ENCODE results near the gene WFDC5. TPM values are rescaled to one million over a fixed set of nuclear protein-coding genes. Genes with fewer than 3 reads are reported as not detected.

WFDC5 gene
- total and polyA plus RNA-seq, 10 of the 15 experiments (the other 5 are each of a cell fraction or from before 2014, with no cell fraction given), result 0.20 to 0.26 (median 0.21) TPM; not detected in 7

DNA sequence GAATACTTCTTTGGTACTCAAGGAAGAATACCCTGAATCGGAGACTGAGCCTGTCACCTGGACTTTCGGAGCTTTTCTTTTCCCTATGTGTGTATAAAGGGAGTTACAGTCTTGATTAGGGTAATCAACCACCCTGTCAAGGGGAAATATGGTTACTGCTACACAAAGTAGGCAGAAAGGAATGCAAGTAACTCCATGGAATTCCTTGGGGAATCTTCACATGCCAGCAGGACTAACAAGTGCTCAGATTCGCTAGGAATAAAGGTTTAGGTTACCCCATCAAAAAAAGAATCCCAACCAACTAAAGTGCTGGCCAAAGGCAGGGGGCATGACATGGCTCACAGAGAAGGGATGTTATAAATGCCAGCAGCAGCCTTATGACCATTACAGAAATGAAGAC lies 24.5 kb downstream of the WFDC5 start:
- Histone ChIP-seq H3K4me2 (ENCODE audit: control insufficient read depth, insufficient read depth) (no peak overlapping the region), H3K9ac (ENCODE audit: control insufficient read depth, insufficient read depth, low read length) (no peak overlapping the region), H3K4me1 (ENCODE audit: control insufficient read depth, insufficient read depth, low read length) (no peaks in the 10 kb centered on the region), H3K4me3 (no peak overlapping the region), H3K27me3 (replicated peaks in 1 of 2; ENCODE audit: control insufficient read depth in 2 of 2, insufficient read depth in 2 of 2, low read length in 1 of 2) (no peaks in the 10 kb centered on the region), H3K27ac (ENCODE audit: control insufficient read depth, insufficient read depth) (no peak overlapping the region), H4K20me1 (ENCODE audit: control insufficient read depth, insufficient read depth) (no peaks in the 10 kb centered on the region), H2AFZ (ENCODE audit: control insufficient read depth, low read depth, low read length) (no peak overlapping the region), H3K9me3 (replicated peaks; ENCODE audit: control insufficient read depth, insufficient read depth, low read length) (no peaks in the 10 kb centered on the region), H3K36me3 (ENCODE audit: control insufficient read depth in 2 of 2, insufficient read depth in 2 of 2, low read length in 1 of 2) (peaks cover 0 to 7% of the 10 kb centered on the region in 2 experiments; a peak in 2 of 4 replicates), H3K79me2 (ENCODE audit: control insufficient read depth, insufficient read depth, low read length) (no peaks in the 10 kb centered on the region)
- ChIA-PET POLR2A (no interaction called here), SMC1A (ENCODE audit: uncharacterized antibody, unreplicated experiment) (interaction anchor here (8.3 kb wide), 1 partner anchor 40 kb away, joined by 82 read pairs; no protein-coding TSS in a partner anchor), RAD21 (ENCODE audit: unreplicated experiment) (no interaction called here), CTCF (interaction anchor here (0.7 to 4.5 kb wide), 3 partner anchors 47 to 204 kb away, joined by 3 to 36 read pairs (median 3); no protein-coding TSS in a partner anchor)
- intact Hi-C loops (cut with micrococcal nuclease; ENCODE audit: unreplicated experiment), result no loop called here
- BruUV-seq (replicated peaks), result no TSS peak
- 96% methylated on average over 3 of the region's 3 CpGs for WGBS (ENCODE audit: insufficient coverage, insufficient replicate concordance, low lambda C conversion rate, missing lambda C conversion rate)
- FAIRE-seq (no peak), ATAC-seq (no peak), DNase-seq (ENCODE audit: low read depth, low spot score) (no peak)
- in situ Hi-C loops (cut with MboI), result no loop called here
- no peak for TF ChIP-seq ATF7 (IDR thresholded peaks at IDR 0.05; ENCODE audit: low read depth)
- no peak for TF ChIP-seq LARP7 (IDR thresholded peaks at IDR 0.05)
- no peak for TF ChIP-seq YY1 (IDR thresholded peaks at IDR 0.05; ENCODE audit: low read depth, low read length)
- TF ChIP-seq EP300 (IDR thresholded peaks at IDR 0.05; ENCODE audit: borderline replicate concordance in 1 of 2, control insufficient read depth in 1 of 2, low read depth in 2 of 2, low read length in 2 of 2), result no peak
- TF ChIP-seq BCL11A (IDR thresholded peaks at IDR 0.05; ENCODE audit: low read depth, low read length), result no peak
- TF ChIP-seq, protein P1, sequence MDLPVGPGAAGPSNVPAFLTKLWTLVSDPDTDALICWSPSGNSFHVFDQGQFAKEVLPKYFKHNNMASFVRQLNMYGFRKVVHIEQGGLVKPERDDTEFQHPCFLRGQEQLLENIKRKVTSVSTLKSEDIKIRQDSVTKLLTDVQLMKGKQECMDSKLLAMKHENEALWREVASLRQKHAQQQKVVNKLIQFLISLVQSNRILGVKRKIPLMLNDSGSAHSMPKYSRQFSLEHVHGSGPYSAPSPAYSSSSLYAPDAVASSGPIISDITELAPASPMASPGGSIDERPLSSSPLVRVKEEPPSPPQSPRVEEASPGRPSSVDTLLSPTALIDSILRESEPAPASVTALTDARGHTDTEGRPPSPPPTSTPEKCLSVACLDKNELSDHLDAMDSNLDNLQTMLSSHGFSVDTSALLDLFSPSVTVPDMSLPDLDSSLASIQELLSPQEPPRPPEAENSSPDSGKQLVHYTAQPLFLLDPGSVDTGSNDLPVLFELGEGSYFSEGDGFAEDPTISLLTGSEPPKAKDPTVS (IDR thresholded peaks at IDR 0.05; ENCODE audit: low read depth, low read length), result no peak
- no peak for TF ChIP-seq KAT2A (conservative IDR thresholded peaks at IDR 0.05; ENCODE audit: control insufficient read depth, low read depth, low read length)
- TF ChIP-seq TCF12 (IDR thresholded peaks at IDR 0.05; ENCODE audit: low read depth, low read length), result no peak
- no peak for TF ChIP-seq SUPT20H (IDR thresholded peaks at IDR 0.05; ENCODE audit: borderline replicate concordance, control insufficient read depth, low read depth, low read length)
- no peak for TF ChIP-seq NR2C2 (IDR thresholded peaks at IDR 0.05; ENCODE audit: borderline replicate concordance, control insufficient read depth, insufficient read length, low read depth)
- TF ChIP-seq RUNX3 (IDR thresholded peaks at IDR 0.05; ENCODE audit: low read length), result no peak
